CD14-positive monocyte (primary cell): ENCODE data around the gene MAP3K3. TPM values are rescaled to one million over a fixed set of nuclear protein-coding genes. Genes with fewer than 3 reads are reported as not detected.
A peak's percentile ranks its signal among the peaks of the same experiment; 100 is the strongest.

Source experiments
- DNase-seq, 3 donors: peaks; one replicate each; pipeline ENCODE4 v3.0.0-alpha.2; 2011 to 2022
- H2AFZ ChIP-seq: 2 replicates; pipeline ENCODE4 v1.6.0; 2012; ENCODE audit warnings: mild to moderate bottlenecking, low read depth, low read length, inconsistent platforms; ENCODE audit not compliant: insufficient read depth, poor library complexity, severe bottlenecking
- H3K27ac ChIP-seq, 2 donors: 1 replicate in 1 of 2; 2 replicates in 1 of 2; pipeline ENCODE4 v1.5.1; 2012 to 2013; ENCODE audit warnings: low read length in 2 of 2, control low read depth in 1 of 2, inconsistent platforms in 1 of 2, low read depth in 1 of 2, mild to moderate bottlenecking in 1 of 2
- H3K27me3 ChIP-seq, 2 donors: one replicate each; pipeline versions ENCODE4 v1.6.0 to v1.6.1; 2011 to 2013; ENCODE audit warnings: low read length in 2 of 2; ENCODE audit not compliant: control insufficient read depth in 2 of 2, insufficient read depth in 2 of 2
- H3K36me3 ChIP-seq, 2 donors: replicated peaks in 1 of 2; 1 replicate in 1 of 2; 2 replicates in 1 of 2; pipeline versions ENCODE4 v1.5.1 to v1.6.1; 2012 to 2013; ENCODE audit warnings: low read length in 2 of 2, control low read depth in 1 of 2, inconsistent platforms in 1 of 2, mild to moderate bottlenecking in 1 of 2; ENCODE audit not compliant: insufficient read depth in 2 of 2, control insufficient read depth in 1 of 2
- H3K4me1 ChIP-seq, 2 donors: 1 replicate in 1 of 2; 2 replicates in 1 of 2; pipeline versions ENCODE4 v1.5.1 to v1.6.1; 2012 to 2013; ENCODE audit warnings: low read length in 2 of 2, control low read depth in 1 of 2, inconsistent platforms in 1 of 2, mild to moderate bottlenecking in 1 of 2, moderate library complexity in 1 of 2; ENCODE audit not compliant: insufficient read depth in 2 of 2, control insufficient read depth in 1 of 2
- H3K4me2 ChIP-seq: replicated peaks from 2 replicates; pipeline ENCODE3; 2012; ENCODE audit warnings: low read length, moderate library complexity, mild to moderate bottlenecking; ENCODE audit not compliant: poor library complexity, severe bottlenecking; ENCODE audit errors: extremely low read depth
- H3K4me3 ChIP-seq, 3 experiments: fragments of 200-600 bp in 1 of 3; sonication (generic) in 1 of 3; replicated peaks in 1 of 3; 1 replicate in 2 of 3; 2 replicates in 1 of 3; pipeline ENCODE4 v1.5.1; 2011 to 2013; ENCODE audit warnings: low read length in 3 of 3, mild to moderate bottlenecking in 3 of 3, control low read depth in 2 of 3, low read depth in 2 of 3, inconsistent platforms in 1 of 3, moderate library complexity in 1 of 3
- H3K79me2 ChIP-seq: 2 replicates; pipeline ENCODE4 v1.6.0; 2012; ENCODE audit warnings: mild to moderate bottlenecking, control low read depth, inconsistent platforms, low read length, moderate library complexity; ENCODE audit not compliant: insufficient read depth
- H3K9ac ChIP-seq: 2 replicates; pipeline ENCODE4 v1.6.0; 2017; ENCODE audit warnings: low read length, mild to moderate bottlenecking; ENCODE audit not compliant: insufficient read depth, poor library complexity, severe bottlenecking
- H3K9me3 ChIP-seq, 2 donors: replicated peaks in 1 of 2; 1 replicate in 1 of 2; 2 replicates in 1 of 2; pipeline versions ENCODE4 v1.5.1 to v1.6.1; 2012 to 2013; ENCODE audit warnings: low read length in 2 of 2, control low read depth in 1 of 2; ENCODE audit not compliant: control insufficient read depth in 1 of 2, insufficient read depth in 1 of 2
- H4K20me1 ChIP-seq: 2 replicates; pipeline ENCODE4 v1.6.0; 2012; ENCODE audit warnings: mild to moderate bottlenecking, low read length, control low read depth, moderate library complexity; ENCODE audit not compliant: insufficient read depth
- H3K27ac Mint-ChIP-seq, 7 donors: one replicate each; pipeline ENCODE4 v1.8.0; 2020; ENCODE audit warnings: mild to moderate bottlenecking in 7 of 7, mixed read lengths in 7 of 7, moderate library complexity in 6 of 7, inconsistent platforms in 2 of 7
- H3K27me3 Mint-ChIP-seq, 3 donors: one replicate each; pipeline ENCODE4 v1.8.0; 2021 to 2022; ENCODE audit warnings: low read depth in 3 of 3, mild to moderate bottlenecking in 3 of 3, mixed read lengths in 3 of 3, moderate library complexity in 3 of 3, inconsistent platforms in 1 of 3
- H3K36me3 Mint-ChIP-seq, 2 donors: one replicate each; pipeline ENCODE4 v1.8.0; 2020; ENCODE audit warnings: mixed read lengths in 2 of 2, inconsistent platforms in 1 of 2, mild to moderate bottlenecking in 1 of 2
- H3K4me1 Mint-ChIP-seq: one replicate; pipeline ENCODE4 v1.8.0; 2020; ENCODE audit warnings: mild to moderate bottlenecking, mixed read lengths
- H3K4me3 Mint-ChIP-seq, 2 donors: one replicate each; pipeline ENCODE4 v1.8.0; 2020; ENCODE audit warnings: mild to moderate bottlenecking in 2 of 2, mixed read lengths in 2 of 2, moderate library complexity in 1 of 2
- H3K9me3 Mint-ChIP-seq, 7 donors: one replicate each; pipeline ENCODE4 v1.8.0; 2020 to 2022; ENCODE audit warnings: mixed read lengths in 7 of 7, mild to moderate bottlenecking in 6 of 7, moderate library complexity in 6 of 7, inconsistent platforms in 2 of 7
- CTCF ChIP-seq: fragments of 200-600 bp; IDR thresholded peaks from one replicate; pipeline ENCODE4 v1.8.0; 2022; ENCODE audit warnings: antibody characterized with exemption, mild to moderate bottlenecking
- WGBS: methylation state at CpG from one replicate; pipeline ENCODE4 v1.1.5; 2013; ENCODE audit warnings: missing lambda C conversion rate; ENCODE audit not compliant: insufficient coverage; 5-methylcytosine and 5-hydroxymethylcytosine counted together
- intact Hi-C, 2 donors: fragments of 100-400 bp; cut with micrococcal nuclease; formaldehyde crosslinking; loops; one replicate each; pipeline versions ENCODE4 v1.15.0 to v1.15.1; 2023
- polyA plus RNA-seq, 3 donors: library from polyadenylated mRNA; depleted of rRNA in 1 of 3; unstranded in 2 of 3; stranded (reverse) in 1 of 3; fragments of 300-500 nt in 2 of 3; fragments of >200 nt in 1 of 3; fragmentation: Illumina TruSeq in 2 of 3; gene quantifications; 1 replicate in 2 of 3; 2 replicates in 1 of 3; pipeline ENCODE4 v1.2.3, GENCODE V29; 2012 to 2021

Gene MAP3K3
- polyA plus RNA-seq, 3 donors: 52.2 to 219 (median 63.6) TPM

- peaks cover 0 to 3% (median 0%) of the 10 kb centered on the region in 3 donors for H3K27me3 Mint-ChIP-seq
- Histone ChIP-seq H3K4me2 (peak within 1 kb of the TSS; percentile 89), H4K20me1 (no peaks in the 10 kb centered on the region), H3K4me1 (peaks cover 14 to 18% of the 10 kb centered on the region in 2 donors), H3K9me3 (no peaks in the 10 kb centered on the region), H3K27ac (peak within 1 kb of the TSS; percentile 3 to 82), H3K79me2 (peaks cover 8% of the 10 kb centered on the region), H3K9ac (peak within 1 kb of the TSS; percentile 93), H2AFZ (peak within 1 kb of the TSS; percentile 98), H3K4me3 (peak within 1 kb of the TSS; percentile 70 to 90 (median 80)), H3K36me3 (peaks cover 16 to 24% of the 10 kb centered on the region in 2 donors), H3K27me3 (no peaks in the 10 kb centered on the region)
- intact Hi-C loops: no loop called here
- peak; percentile 62 to 69 (median 68) for DNase-seq
- TF ChIP-seq CTCF: no peak
- WGBS: under 1% methylated on average over 58 of the region's 61 CpGs
- peaks cover 16 to 33% of the 10 kb centered on the region in 2 donors for H3K36me3 Mint-ChIP-seq
- H3K4me3 Mint-ChIP-seq: peak within 1 kb of the TSS; percentile 87 to 97
- no peaks in the 10 kb centered on the region for H3K9me3 Mint-ChIP-seq
- peak within 1 kb of the TSS in 6 of 7 donors; percentile 50 to 89 (median 82) for H3K27ac Mint-ChIP-seq
- H3K4me1 Mint-ChIP-seq: peaks cover 14% of the 10 kb centered on the region
Measured at GRCh38 chr17:63600569-63601438, 21.4 kb upstream of the MAP3K3 start, which contains the start of gene TACO1. TSS of gene TACO1 (plus strand) at chr17:63600895. CDS start at chr17:63601084, 189 bp downstream.

GRCh38 chr17:63601439-63602371 lies 20.5 kb upstream of the MAP3K3 start:
- no peaks in the 10 kb centered on the region for H3K9me3 Mint-ChIP-seq
- peak overlapping the region; percentile 89 for H3K4me2 ChIP-seq
- H3K36me3 Mint-ChIP-seq: peaks cover 25 to 35% of the 10 kb centered on the region in 2 donors
- H3K27ac ChIP-seq: peak overlapping the region in 1 of 2 donors; percentile 82
- peak overlapping the region; percentile 93 for H3K9ac ChIP-seq
- peak overlapping the region; percentile 98 for H2AFZ ChIP-seq
- H3K27me3 Mint-ChIP-seq: peaks cover 0 to 3% (median 0%) of the 10 kb centered on the region in 3 donors
- H3K9me3 ChIP-seq: no peaks in the 10 kb centered on the region
- H4K20me1 ChIP-seq: no peaks in the 10 kb centered on the region
- H3K4me1 Mint-ChIP-seq: peaks cover 14% of the 10 kb centered on the region
- peaks cover 25 to 33% of the 10 kb centered on the region in 2 donors for H3K36me3 ChIP-seq
- H3K79me2 ChIP-seq: peaks cover 8% of the 10 kb centered on the region
- no peak for TF ChIP-seq CTCF
- intact Hi-C loops: no loop called here
- peak overlapping the region in 6 of 7 donors; percentile 50 to 83 (median 80) for H3K27ac Mint-ChIP-seq
- no peaks in the 10 kb centered on the region for H3K27me3 ChIP-seq
- H3K4me1 ChIP-seq: peaks cover 14 to 18% of the 10 kb centered on the region in 2 donors
- DNase-seq: no peak
- H3K4me3 Mint-ChIP-seq: peak overlapping the region; percentile 87 to 97
- 6% methylated on average over 2 of the region's 9 CpGs for WGBS
- H3K4me3 ChIP-seq: peak overlapping the region; percentile 70 to 90 (median 80)
